Activated naive CD8-positive, alpha-beta T cell (primary cell): ENCODE measurements around the gene CLK2.

ENCODE experiments used
- H3K27ac Mint-ChIP-seq: one replicate; pipeline ENCODE4 v1.8.0; 2021; ENCODE audit warnings: mixed read lengths
- H3K27me3 Mint-ChIP-seq: one replicate; pipeline ENCODE4 v1.8.0; 2021; ENCODE audit warnings: mixed read lengths
- H3K36me3 Mint-ChIP-seq: one replicate; pipeline ENCODE4 v1.8.0; 2021; ENCODE audit warnings: mixed read lengths
- H3K4me1 Mint-ChIP-seq: one replicate; pipeline ENCODE4 v1.8.0; 2021; ENCODE audit warnings: low read depth, mixed read lengths
- H3K4me3 Mint-ChIP-seq: one replicate; pipeline ENCODE4 v1.8.0; 2021; ENCODE audit warnings: mild to moderate bottlenecking, mixed read lengths
- H3K9me3 Mint-ChIP-seq: one replicate; pipeline ENCODE4 v1.8.0; 2021; ENCODE audit warnings: low read depth, mixed read lengths

CLK2 gene

DNA sequence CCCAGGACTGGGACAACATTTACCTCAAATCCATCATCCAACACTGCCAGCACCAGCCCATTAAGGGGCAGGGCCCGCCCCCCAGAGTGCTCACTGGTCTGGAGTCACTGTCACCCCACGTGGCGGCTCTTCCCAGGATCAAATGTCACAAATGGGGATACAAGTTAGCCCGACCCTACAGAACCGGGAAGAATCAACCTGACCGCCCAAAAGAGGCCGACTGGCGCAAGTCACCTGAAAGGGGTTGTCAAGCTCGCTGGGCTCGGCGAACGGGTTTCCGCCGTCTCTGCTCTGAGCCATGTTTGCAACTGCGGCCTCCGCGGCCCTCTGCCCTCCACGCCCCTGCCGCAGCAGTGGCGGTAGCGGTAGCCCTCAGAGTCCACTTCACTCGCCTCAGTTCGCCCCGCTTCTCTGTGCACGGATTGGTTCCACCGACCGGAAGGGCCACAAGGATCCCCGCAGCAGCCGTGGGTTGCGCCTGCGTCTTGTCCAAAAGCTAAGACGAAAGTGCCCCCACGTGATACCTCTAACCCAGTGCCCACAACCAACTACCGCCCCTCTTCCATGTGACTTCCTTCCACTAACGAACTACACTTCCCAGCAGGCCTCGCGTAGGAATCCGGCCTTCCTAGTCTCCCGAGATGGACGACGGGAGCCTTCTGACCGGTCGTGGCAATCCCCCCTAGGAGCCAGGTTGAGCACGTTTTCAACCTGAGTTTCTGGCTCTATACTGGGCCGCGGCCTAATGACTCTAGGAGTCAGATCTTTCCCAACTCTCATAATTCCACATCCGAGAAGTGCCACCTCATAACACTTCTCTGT, 11.2 kb downstream of the CLK2 start, which contains the start of gene SCAMP3:
TSS of gene SCAMP3 (minus strand) at position 509 of the 822 bp plus-strand sequence. CDS start at position 300, 209 bp downstream.
- Mint-ChIP-seq H3K27me3 (no peaks in the 10 kb centered on the region), H3K27ac (peak within 1 kb of the TSS; percentile 95), H3K36me3 (peaks cover 13% of the 10 kb centered on the region), H3K4me1 (peaks cover 28% of the 10 kb centered on the region), H3K4me3 (peak within 1 kb of the TSS; percentile 97), H3K9me3 (no peaks in the 10 kb centered on the region)

GRCh38 chr1:155261493-155261851, 11.8 kb downstream of the CLK2 start:
- Mint-ChIP-seq H3K27me3 (no peaks in the 10 kb centered on the region), H3K4me1 (peaks cover 30% of the 10 kb centered on the region), H3K4me3 (peak overlapping the region; percentile 97)

GRCh38 chr1:155260276-155260675, 13.0 kb downstream of the CLK2 start:
- no peaks in the 10 kb centered on the region for H3K9me3 Mint-ChIP-seq
- H3K36me3 Mint-ChIP-seq: peaks cover 16% of the 10 kb centered on the region
- H3K27me3 Mint-ChIP-seq: no peaks in the 10 kb centered on the region
- H3K27ac Mint-ChIP-seq: peak overlapping the region; percentile 64
- peaks cover 37% of the 10 kb centered on the region for H3K4me1 Mint-ChIP-seq
- peak overlapping the region; percentile 97 for H3K4me3 Mint-ChIP-seq

More at GRCh38 chr1:155261493-155261851, 11.8 kb downstream of the CLK2 start:
- Mint-ChIP-seq H3K36me3 (peaks cover 16% of the 10 kb centered on the region), H3K9me3 (no peaks in the 10 kb centered on the region), H3K27ac (peak overlapping the region; percentile 95)

GRCh38 chr1:155256058-155256852, 17.0 kb downstream of the CLK2 start:
- H3K4me1 Mint-ChIP-seq: peaks cover 35% of the 10 kb centered on the region
- H3K4me3 Mint-ChIP-seq: peak overlapping the region; percentile 78

GRCh38 chr1:155255243-155256007, 17.9 kb downstream of the CLK2 start, which contains the start of gene ENTREP3:
ENTREP3 (minus strand) TSS chr1:155255483; CDS start chr1:155254877, 606 bp downstream.
- Mint-ChIP-seq H3K9me3 (no peaks in the 10 kb centered on the region), H3K27me3 (no peaks in the 10 kb centered on the region), H3K4me1 (peaks cover 33% of the 10 kb centered on the region), H3K27ac (peak within 1 kb of the TSS; percentile 73), H3K4me3 (peak within 1 kb of the TSS; percentile 87), H3K36me3 (peaks cover 8% of the 10 kb centered on the region)

More at GRCh38 chr1:155256058-155256852, 17.0 kb downstream of the CLK2 start:
- H3K27ac Mint-ChIP-seq: peak overlapping the region; percentile 28
- peaks cover 10% of the 10 kb centered on the region for H3K36me3 Mint-ChIP-seq
- no peaks in the 10 kb centered on the region for H3K27me3 Mint-ChIP-seq
- H3K9me3 Mint-ChIP-seq: no peaks in the 10 kb centered on the region

- peak overlapping the region; percentile 87 for H3K4me3 Mint-ChIP-seq
- peak overlapping the region; percentile 73 for H3K27ac Mint-ChIP-seq
- H3K9me3 Mint-ChIP-seq: no peaks in the 10 kb centered on the region
- H3K36me3 Mint-ChIP-seq: peaks cover 8% of the 10 kb centered on the region
- H3K4me1 Mint-ChIP-seq: peaks cover 32% of the 10 kb centered on the region
- H3K27me3 Mint-ChIP-seq: no peaks in the 10 kb centered on the region
Observed at GRCh38 chr1:155254714-155255242, 18.5 kb downstream of the CLK2 start.

GRCh38 chr1:155254228-155254713, 19.0 kb downstream of the CLK2 start:
- Mint-ChIP-seq H3K4me3 (peak overlapping the region; percentile 87), H3K4me1 (peaks cover 32% of the 10 kb centered on the region), H3K27ac (peak overlapping the region; percentile 73), H3K27me3 (no peaks in the 10 kb centered on the region), H3K9me3 (no peaks in the 10 kb centered on the region), H3K36me3 (peaks cover 8% of the 10 kb centered on the region)

DNA sequence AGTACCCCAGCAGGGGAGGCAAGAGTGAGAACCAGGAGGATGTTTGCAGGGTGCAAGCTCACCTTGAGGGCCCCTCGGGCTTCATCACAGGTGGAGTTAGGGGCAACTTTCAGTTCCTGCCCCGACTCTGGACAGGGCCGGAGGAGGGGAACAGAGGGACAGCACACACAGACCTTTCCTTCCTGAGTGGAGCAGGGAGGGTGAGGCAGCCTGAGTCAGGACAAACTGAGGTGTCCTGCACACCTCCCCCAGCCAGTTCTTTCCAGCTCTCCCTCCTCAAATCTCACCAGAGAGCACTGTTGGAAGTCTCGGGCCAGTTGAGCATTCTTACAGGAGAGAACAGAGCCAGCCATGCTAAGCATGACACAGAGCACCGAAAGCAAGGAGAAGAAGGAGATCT, 19.5 kb downstream of the CLK2 start:
- Mint-ChIP-seq H3K4me3 (peak overlapping the region; percentile 87), H3K27me3 (no peaks in the 10 kb centered on the region), H3K9me3 (no peaks in the 10 kb centered on the region), H3K36me3 (peaks cover 8% of the 10 kb centered on the region), H3K27ac (peak overlapping the region; percentile 75), H3K4me1 (peaks cover 32% of the 10 kb centered on the region)

DNA sequence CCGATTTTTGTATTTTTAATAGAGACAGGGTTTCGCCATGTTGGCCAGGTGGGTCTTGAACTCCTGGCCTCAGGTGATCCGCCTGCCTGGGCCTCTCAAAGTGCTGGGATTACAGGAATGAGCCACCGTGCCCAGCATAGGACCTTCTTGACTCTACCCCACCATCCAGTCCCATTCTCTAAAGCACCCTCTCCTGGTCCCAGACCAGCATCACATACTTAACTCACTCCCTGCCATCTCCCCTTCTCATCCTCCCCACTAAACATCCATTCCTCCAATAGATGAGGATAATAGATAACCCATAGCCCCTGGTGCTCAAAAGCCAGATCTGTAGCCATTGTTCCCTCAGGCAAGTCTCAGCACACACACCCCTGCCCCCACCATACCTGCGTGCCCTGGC, 20.1 kb downstream of the CLK2 start:
- H3K4me1 Mint-ChIP-seq: peaks cover 31% of the 10 kb centered on the region
- H3K36me3 Mint-ChIP-seq: peaks cover 8% of the 10 kb centered on the region
- no peak overlapping the region for H3K27ac Mint-ChIP-seq
- peak overlapping the region; percentile 87 for H3K4me3 Mint-ChIP-seq
- no peaks in the 10 kb centered on the region for H3K9me3 Mint-ChIP-seq
- H3K27me3 Mint-ChIP-seq: no peaks in the 10 kb centered on the region

- H3K9me3 Mint-ChIP-seq: no peaks in the 10 kb centered on the region
- H3K27ac Mint-ChIP-seq: no peak overlapping the region
Observed at GRCh38 chr1:155251566-155251965, 21.7 kb downstream of the CLK2 start.

GRCh38 chr1:155250633-155251449, 22.5 kb downstream of the CLK2 start:
- Mint-ChIP-seq H3K9me3 (no peaks in the 10 kb centered on the region), H3K4me1 (peaks cover 30% of the 10 kb centered on the region), H3K27me3 (no peaks in the 10 kb centered on the region), H3K36me3 (no peaks in the 10 kb centered on the region), H3K27ac (peak overlapping the region; percentile 34), H3K4me3 (peak overlapping the region; percentile 67)

More at GRCh38 chr1:155251566-155251965, 21.7 kb downstream of the CLK2 start:
- Mint-ChIP-seq H3K4me1 (peaks cover 29% of the 10 kb centered on the region), H3K36me3 (no peaks in the 10 kb centered on the region), H3K27me3 (no peaks in the 10 kb centered on the region), H3K4me3 (no peak overlapping the region)

DNA sequence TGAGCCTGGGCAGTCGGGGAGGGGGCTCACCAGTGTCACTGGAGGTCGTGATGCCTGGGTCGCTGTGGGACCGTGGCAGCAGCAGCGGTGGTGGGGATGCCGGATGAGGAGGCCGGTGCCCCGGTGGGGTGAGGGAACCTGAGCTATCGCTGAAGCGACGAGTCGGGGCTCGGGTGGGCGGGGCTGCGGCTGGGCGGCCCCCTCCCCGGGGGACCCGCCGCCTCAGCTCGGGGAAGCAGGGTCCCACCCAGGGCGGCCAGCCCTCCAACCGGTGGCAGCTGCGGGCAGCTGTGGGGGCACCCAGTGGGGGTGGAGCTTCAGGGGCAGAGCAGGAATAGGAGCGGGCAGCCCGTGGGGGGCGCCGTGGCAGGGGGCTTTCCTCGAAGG, 23.1 kb downstream of the CLK2 start:
- H3K4me3 Mint-ChIP-seq: peak overlapping the region; percentile 74
- peaks cover 24% of the 10 kb centered on the region for H3K4me1 Mint-ChIP-seq
- no peak overlapping the region for H3K27ac Mint-ChIP-seq
- no peaks in the 10 kb centered on the region for H3K36me3 Mint-ChIP-seq
- no peaks in the 10 kb centered on the region for H3K9me3 Mint-ChIP-seq
- no peaks in the 10 kb centered on the region for H3K27me3 Mint-ChIP-seq

GRCh38 chr1:155247667-155248553, 25.4 kb downstream of the CLK2 start:
- no peaks in the 10 kb centered on the region for H3K9me3 Mint-ChIP-seq

More at GRCh38 chr1:155247667-155248553, 25.4 kb downstream of the CLK2 start:
- no peak overlapping the region for H3K4me3 Mint-ChIP-seq
- no peaks in the 10 kb centered on the region for H3K27me3 Mint-ChIP-seq
- H3K4me1 Mint-ChIP-seq: peaks cover 27% of the 10 kb centered on the region
- no peaks in the 10 kb centered on the region for H3K36me3 Mint-ChIP-seq
- peak overlapping the region; percentile 34 for H3K27ac Mint-ChIP-seq
